H54 (cell line): Measurements from ENCODE around the gene NR6A1.

Experiments used
- DNase-seq: peaks from one replicate; pipeline ENCODE4 v3.0.0; 2011; ENCODE audit warnings: low spot score, mixed read lengths; ENCODE audit not compliant: insufficient read length
- FAIRE-seq: peaks from 3 replicates; lab custom pipeline; 2011; peaks lifted over from hg19 to GRCh38; lab: Jason Lieb, UNC
- POLR2A ChIP-seq: IDR thresholded peaks from 2 replicates; pipeline ENCODE4 v1.6.1; 2011; ENCODE audit warnings: low read depth, mild to moderate bottlenecking, low read length

NR6A1 gene

DNA sequence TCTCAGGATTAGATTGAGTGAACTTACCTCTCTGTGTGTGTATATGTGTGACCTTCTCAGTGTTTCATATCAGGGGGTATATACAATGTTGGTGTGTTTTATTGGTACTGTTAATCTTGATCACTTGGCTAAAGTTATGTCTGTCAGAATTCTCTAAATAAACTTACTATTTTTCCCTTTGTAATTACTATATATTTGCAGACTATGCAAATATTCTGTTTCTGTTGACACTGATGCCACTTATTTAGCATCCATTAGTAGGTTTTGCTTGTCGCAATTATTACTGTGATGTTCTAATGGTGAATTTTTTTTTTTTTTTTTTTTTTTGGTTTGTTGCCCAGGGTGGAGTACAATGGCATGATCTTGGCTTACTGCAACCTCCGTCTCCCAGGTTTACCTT, 221.0 kb downstream of the NR6A1 start:
- DNase-seq (no peak), FAIRE-seq (no peak)
- TF ChIP-seq POLR2A = no peak

- DNase-seq = no peak
- no peak for FAIRE-seq
- no peak for TF ChIP-seq POLR2A
Observed at GRCh38 chr9:124549016-124549415, 222.1 kb downstream of the NR6A1 start.

DNA sequence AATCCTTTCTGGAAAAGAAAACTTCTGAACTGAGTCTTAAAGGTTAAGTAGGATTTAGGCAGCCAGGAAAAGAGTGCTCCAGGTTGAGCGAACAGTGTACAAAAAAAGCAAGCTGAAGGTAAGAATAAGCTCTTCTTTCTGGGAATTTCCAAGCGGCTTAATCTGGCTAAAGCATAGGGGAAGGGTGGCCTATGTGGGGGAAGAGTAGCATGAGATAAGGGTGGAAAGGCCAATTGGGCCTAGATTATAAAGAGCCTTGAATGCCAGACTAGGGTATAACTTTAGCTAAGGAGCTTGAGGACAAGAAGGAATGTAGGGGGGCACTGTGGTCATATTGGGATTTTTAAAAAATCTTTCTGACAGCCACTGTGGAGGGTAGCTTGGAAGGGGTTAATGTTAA, 226.6 kb downstream of the NR6A1 start:
- no peak for FAIRE-seq
- no peak for TF ChIP-seq POLR2A
- no peak for DNase-seq

- TF ChIP-seq POLR2A = no peak
- FAIRE-seq (no peak), DNase-seq (no peak)
Observed at GRCh38 chr9:124541824-124542223, 229.3 kb downstream of the NR6A1 start.

GRCh38 chr9:124537926-124538325, 233.2 kb downstream of the NR6A1 start:
- TF ChIP-seq POLR2A = no peak
- FAIRE-seq = no peak

GRCh38 chr9:124535846-124536245, 235.3 kb downstream of the NR6A1 start:
- DNase-seq (no peak), FAIRE-seq (no peak)
- no peak for TF ChIP-seq POLR2A

More at GRCh38 chr9:124537926-124538325, 233.2 kb downstream of the NR6A1 start:
- no peak for DNase-seq

GRCh38 chr9:124532897-124533296, 238.2 kb downstream of the NR6A1 start:
- TF ChIP-seq POLR2A = no peak
- DNase-seq (no peak), FAIRE-seq (no peak)

GRCh38 chr9:124531115-124531514, 240.0 kb downstream of the NR6A1 start:
- FAIRE-seq (no peak), DNase-seq (no peak)
- no peak for TF ChIP-seq POLR2A

DNA sequence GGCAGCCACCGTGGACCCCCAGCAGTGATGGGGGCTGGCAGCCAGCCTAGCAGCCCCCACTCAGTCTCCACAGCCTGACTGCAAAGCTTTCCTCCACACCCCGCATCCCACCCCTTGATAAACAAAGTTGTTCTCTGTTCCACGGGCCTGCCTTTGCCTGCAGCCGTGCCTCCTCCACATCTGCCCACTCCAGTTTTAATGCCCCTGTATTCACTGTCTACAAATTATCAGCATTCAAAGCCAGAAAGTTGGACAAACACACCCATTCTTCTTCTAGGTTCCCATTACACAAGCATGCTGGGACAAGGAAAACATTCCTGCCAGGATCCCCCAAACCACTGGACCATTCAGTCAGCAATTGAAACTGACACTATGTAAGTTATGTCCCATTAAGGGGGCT, 240.9 kb downstream of the NR6A1 start:
- TF ChIP-seq POLR2A = no peak
- DNase-seq = no peak
- FAIRE-seq = no peak

DNA sequence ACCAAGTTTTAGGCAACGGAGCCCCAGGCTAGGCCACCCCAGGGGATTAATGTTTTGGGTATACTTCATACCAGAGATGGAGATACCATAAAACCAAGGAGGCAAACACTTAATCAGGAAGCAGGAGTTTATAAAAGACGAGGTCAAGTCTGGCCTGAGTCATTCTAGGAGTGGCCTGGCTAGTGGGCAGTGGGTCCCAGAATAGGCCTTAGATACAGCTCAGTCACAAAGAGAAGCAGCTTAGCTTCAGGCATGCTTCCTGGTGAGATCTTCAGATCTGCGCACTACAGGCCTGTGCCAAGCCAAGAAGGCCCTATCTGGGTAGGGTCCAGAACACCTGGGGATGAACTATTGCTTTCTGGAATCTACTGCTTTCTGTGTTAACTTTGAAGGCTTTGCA, 243.3 kb downstream of the NR6A1 start:
- peak; percentile 41 for FAIRE-seq
- TF ChIP-seq POLR2A = no peak
- DNase-seq = peak; percentile 56

DNA sequence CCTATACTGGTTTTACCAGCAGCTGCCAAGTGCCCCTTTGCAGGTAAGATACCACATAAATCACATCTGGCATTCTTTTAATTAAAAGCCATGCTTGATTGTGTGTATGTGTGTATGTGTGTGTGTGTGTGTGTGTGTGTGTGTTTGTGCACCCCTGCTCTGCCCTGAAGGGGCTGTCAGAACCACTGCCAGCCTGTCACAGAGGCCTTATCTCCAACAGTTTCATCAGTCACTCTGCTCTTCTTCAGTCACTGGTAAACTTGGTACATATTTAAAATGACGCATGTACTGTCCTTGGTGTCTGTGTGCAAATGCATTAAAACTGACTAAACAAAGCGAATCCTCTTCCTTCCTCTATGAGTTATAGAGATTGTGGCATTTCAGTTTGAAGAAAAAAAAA, 244.9 kb downstream of the NR6A1 start:
- DNase-seq (no peak), FAIRE-seq (no peak)
- no peak for TF ChIP-seq POLR2A

- TF ChIP-seq POLR2A = no peak
- no peak for FAIRE-seq
- DNase-seq = no peak
Observed at GRCh38 chr9:124522121-124523098, 248.7 kb downstream of the NR6A1 start.

DNA sequence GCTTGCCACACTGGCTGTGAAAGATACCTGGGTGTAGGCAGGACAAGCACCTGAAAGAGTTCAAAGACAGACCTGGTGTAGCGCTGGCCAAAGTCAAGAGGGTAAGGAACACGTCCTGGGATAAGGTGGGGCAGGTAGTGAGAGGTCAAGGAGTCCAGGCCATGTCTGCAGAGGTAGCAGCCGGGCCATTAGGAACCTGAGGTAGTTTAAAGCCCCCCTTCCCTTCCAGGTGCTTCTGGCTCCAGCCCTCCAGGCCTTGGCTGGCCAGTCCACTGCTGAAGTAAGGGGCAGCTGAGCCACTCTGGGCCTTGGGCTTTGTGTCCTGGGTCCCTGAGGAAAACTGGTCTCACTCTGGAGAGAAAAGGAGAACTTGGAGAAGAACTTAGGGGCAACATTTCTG, 250.0 kb downstream of the NR6A1 start:
- TF ChIP-seq POLR2A = no peak
- FAIRE-seq (no peak), DNase-seq (no peak)

DNA sequence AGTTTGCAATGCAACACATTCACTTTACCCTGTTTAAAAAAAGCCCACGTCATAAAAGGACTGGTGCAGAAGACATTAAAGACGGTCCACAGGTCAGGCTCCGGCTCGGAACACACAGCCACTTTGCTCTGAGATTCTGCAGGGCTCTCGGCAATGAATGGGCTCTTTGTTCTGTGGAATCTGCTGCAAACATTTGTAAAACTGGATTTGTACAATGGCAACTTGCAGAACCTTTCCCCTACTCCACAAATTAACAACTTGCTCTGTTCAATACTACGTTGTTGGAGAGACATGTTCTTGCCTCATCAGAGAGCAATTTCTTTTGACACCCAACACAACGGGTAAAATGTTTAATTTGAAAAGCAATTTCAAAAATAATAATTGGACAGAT, 250.9 kb downstream of the NR6A1 start:
- no peak for TF ChIP-seq POLR2A
- DNase-seq = no peak
- FAIRE-seq = no peak

DNA sequence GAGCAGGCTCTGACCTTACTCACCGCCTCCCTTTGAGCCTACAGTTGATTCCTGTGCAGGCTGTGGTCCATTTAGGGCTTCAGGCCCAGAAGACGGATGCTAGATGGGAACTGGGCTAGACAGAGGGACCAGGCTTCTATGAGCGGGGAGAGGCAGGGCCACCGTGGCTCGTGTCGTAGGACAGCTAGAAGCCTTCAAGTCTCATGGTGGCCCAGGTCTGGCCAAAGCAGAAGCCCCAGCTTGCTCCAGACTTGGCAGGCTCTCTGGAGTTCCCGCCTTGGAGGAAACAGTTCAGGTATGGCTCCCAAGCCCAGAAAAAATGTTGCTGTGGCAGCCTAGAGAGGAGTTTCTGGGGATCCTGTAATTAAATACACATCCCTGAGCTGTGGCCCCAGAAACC, 253.0 kb downstream of the NR6A1 start:
- DNase-seq (no peak), FAIRE-seq (no peak)
- no peak for TF ChIP-seq POLR2A

DNA sequence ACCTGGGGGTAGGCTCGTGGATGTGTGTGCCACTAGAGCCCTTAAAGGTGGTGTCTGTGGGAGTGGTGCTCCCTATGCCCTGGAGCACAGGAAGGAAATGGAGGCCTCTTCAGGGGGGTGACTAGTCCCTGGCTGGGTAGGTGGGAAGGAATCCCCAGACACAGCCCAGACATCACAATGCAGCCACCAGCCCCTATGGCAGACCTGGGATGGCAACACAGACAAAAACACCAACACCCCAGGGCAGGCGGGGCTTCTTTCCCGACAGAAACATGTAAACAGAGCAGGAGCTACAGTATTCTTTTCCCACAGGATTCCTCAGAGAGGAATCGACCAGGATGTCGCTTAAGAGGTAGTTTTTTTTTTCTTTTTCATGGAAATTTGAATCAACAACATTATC, 253.5 kb downstream of the NR6A1 start:
- TF ChIP-seq POLR2A = no peak
- FAIRE-seq = no peak
- DNase-seq = no peak
